ENCODE results near the gene SETBP1. TPM values are rescaled to one million over a fixed set of nuclear protein-coding genes. Genes with fewer than 3 reads are reported as not detected.

Gene SETBP1
- total and polyA plus RNA-seq, 5 donors, result 2.0 to 24.1 (median 16.4) TPM

GRCh38 chr18:44731530-44732237 lies 51.0 kb downstream of the SETBP1 start:
- Histone ChIP-seq H3K4me1 (ENCODE audit: control insufficient read depth, insufficient read depth, low read length) (no peaks in the 10 kb centered on the region), H3K27me3 (ENCODE audit: control insufficient read depth, insufficient read depth) (no peaks in the 10 kb centered on the region), H3K27ac (ENCODE audit: low read length) (no peak overlapping the region), H3K9me3 (ENCODE audit: control insufficient read depth, low read length) (no peaks in the 10 kb centered on the region), H3K4me3 (ENCODE audit: low read length) (no peak overlapping the region)
- no peak for ATAC-seq
- no peak for DNase-seq
- WGBS, result 89% methylated on average over 9 of the region's 9 CpGs
- intact Hi-C loops (cut with DNase I), result no loop called here

- Histone ChIP-seq H3K9me3 (ENCODE audit: control insufficient read depth, low read length) (no peaks in the 10 kb centered on the region), H3K4me1 (ENCODE audit: control insufficient read depth, insufficient read depth, low read length) (peaks cover 2% of the 10 kb centered on the region), H3K27me3 (ENCODE audit: control insufficient read depth, insufficient read depth) (no peaks in the 10 kb centered on the region), H3K4me3 (ENCODE audit: low read length) (no peak overlapping the region), H3K27ac (ENCODE audit: low read length) (no peak overlapping the region)
- intact Hi-C loops (cut with DNase I), result no loop called here
- no peak for ATAC-seq
- no peak for DNase-seq
- WGBS, result 91% methylated on average over 9 of the region's 9 CpGs
Observed at GRCh38 chr18:44732238-44732563, 51.5 kb downstream of the SETBP1 start.

GRCh38 chr18:44732599-44732998 lies 51.9 kb downstream of the SETBP1 start:
- intact Hi-C loops (cut with DNase I), result no loop called here
- H3K27me3 ChIP-seq (ENCODE audit: control insufficient read depth, insufficient read depth), result no peaks in the 10 kb centered on the region
- H3K27ac ChIP-seq (ENCODE audit: low read length), result no peak overlapping the region
- peaks cover 2% of the 10 kb centered on the region for H3K4me1 ChIP-seq (ENCODE audit: control insufficient read depth, insufficient read depth, low read length)
- ATAC-seq, result no peak
- H3K4me3 ChIP-seq (ENCODE audit: low read length), result no peak overlapping the region
- WGBS, result 94% methylated on average over 5 of the region's 5 CpGs
- no peak for DNase-seq
- H3K9me3 ChIP-seq (ENCODE audit: control insufficient read depth, low read length), result no peaks in the 10 kb centered on the region

- ATAC-seq, result peak; percentile 49 to 75
- Histone ChIP-seq H3K4me3 (ENCODE audit: low read length) (no peak overlapping the region), H3K27ac (ENCODE audit: low read length) (no peak overlapping the region)
Observed at GRCh38 chr18:44733069-44733753, 52.5 kb downstream of the SETBP1 start.

GRCh38 chr18:44733754-44734465 lies 53.2 kb downstream of the SETBP1 start:
- H3K9me3 ChIP-seq (ENCODE audit: control insufficient read depth, low read length), result no peaks in the 10 kb centered on the region
- H3K27me3 ChIP-seq (ENCODE audit: control insufficient read depth, insufficient read depth), result no peaks in the 10 kb centered on the region
- 93% methylated on average over 3 of the region's 3 CpGs for WGBS
- peaks cover 2% of the 10 kb centered on the region for H3K4me1 ChIP-seq (ENCODE audit: control insufficient read depth, insufficient read depth, low read length)
- DNase-seq, result no peak
- intact Hi-C loops (cut with DNase I), result no loop called here
- no peak overlapping the region for H3K27ac ChIP-seq (ENCODE audit: low read length)
- no peak for ATAC-seq
- no peak overlapping the region for H3K4me3 ChIP-seq (ENCODE audit: low read length)

More at GRCh38 chr18:44733069-44733753, 52.5 kb downstream of the SETBP1 start:
- no peaks in the 10 kb centered on the region for H3K9me3 ChIP-seq (ENCODE audit: control insufficient read depth, low read length)
- no peaks in the 10 kb centered on the region for H3K27me3 ChIP-seq (ENCODE audit: control insufficient read depth, insufficient read depth)
- 86% methylated on average over 8 of the region's 8 CpGs for WGBS
- peaks cover 2% of the 10 kb centered on the region for H3K4me1 ChIP-seq (ENCODE audit: control insufficient read depth, insufficient read depth, low read length)
- intact Hi-C loops (cut with DNase I), result no loop called here
- DNase-seq, result peak in 1 of 3 donors; percentile 38

- H3K9me3 ChIP-seq (ENCODE audit: control insufficient read depth, low read length), result no peaks in the 10 kb centered on the region
- intact Hi-C loops (cut with DNase I), result no loop called here
- H3K4me3 ChIP-seq (ENCODE audit: low read length), result no peak overlapping the region
- DNase-seq, result no peak
- peaks cover 2% of the 10 kb centered on the region for H3K4me1 ChIP-seq (ENCODE audit: control insufficient read depth, insufficient read depth, low read length)
- no peak for ATAC-seq
- H3K27ac ChIP-seq (ENCODE audit: low read length), result no peak overlapping the region
- H3K27me3 ChIP-seq (ENCODE audit: control insufficient read depth, insufficient read depth), result no peaks in the 10 kb centered on the region
Observed at GRCh38 chr18:44735096-44735495, 54.4 kb downstream of the SETBP1 start.

- Histone ChIP-seq H3K4me1 (ENCODE audit: control insufficient read depth, insufficient read depth, low read length) (peaks cover 2% of the 10 kb centered on the region), H3K9me3 (ENCODE audit: control insufficient read depth, low read length) (no peaks in the 10 kb centered on the region), H3K27ac (ENCODE audit: low read length) (peak overlapping the region; percentile 56), H3K4me3 (ENCODE audit: low read length) (no peak overlapping the region), H3K27me3 (ENCODE audit: control insufficient read depth, insufficient read depth) (no peaks in the 10 kb centered on the region)
- no peak for DNase-seq
- 84% methylated on average over 3 of the region's 3 CpGs for WGBS
- intact Hi-C loops (cut with DNase I), result no loop called here
- ATAC-seq, result no peak
Observed at GRCh38 chr18:44736664-44737380, 56.1 kb downstream of the SETBP1 start.

GRCh38 chr18:44737623-44738022 lies 56.9 kb downstream of the SETBP1 start:
- H3K27ac ChIP-seq (ENCODE audit: low read length), result peak overlapping the region; percentile 25
- no peaks in the 10 kb centered on the region for H3K27me3 ChIP-seq (ENCODE audit: control insufficient read depth, insufficient read depth)
- peak in 2 of 3 donors; percentile 51 to 64 for DNase-seq
- peaks cover 2% of the 10 kb centered on the region for H3K4me1 ChIP-seq (ENCODE audit: control insufficient read depth, insufficient read depth, low read length)
- intact Hi-C loops (cut with DNase I), result no loop called here
- no peak overlapping the region for H3K4me3 ChIP-seq (ENCODE audit: low read length)
- no peaks in the 10 kb centered on the region for H3K9me3 ChIP-seq (ENCODE audit: control insufficient read depth, low read length)
- ATAC-seq, result peak; percentile 55 to 57
- 70% methylated on average over 3 of the region's 3 CpGs for WGBS

- ATAC-seq (no peak), DNase-seq (no peak)
- intact Hi-C loops (cut with DNase I), result loop anchor here in 1 of 4 donors (10.0 kb wide), 1 partner anchor 45 kb away; no protein-coding TSS in a partner anchor
- WGBS, result 93% methylated on average over 5 of the region's 5 CpGs
- no peak overlapping the region for H3K4me3 ChIP-seq (ENCODE audit: low read length)
- H3K9me3 ChIP-seq (ENCODE audit: control insufficient read depth, low read length), result no peaks in the 10 kb centered on the region
- H3K27ac ChIP-seq (ENCODE audit: low read length), result no peak overlapping the region
- no peaks in the 10 kb centered on the region for H3K27me3 ChIP-seq (ENCODE audit: control insufficient read depth, insufficient read depth)
- H3K4me1 ChIP-seq (ENCODE audit: control insufficient read depth, insufficient read depth, low read length), result peaks cover 9% of the 10 kb centered on the region
Observed at GRCh38 chr18:44740000-44740399, 59.3 kb downstream of the SETBP1 start.

GRCh38 chr18:44741085-44741484 lies 60.4 kb downstream of the SETBP1 start:
- intact Hi-C loops (cut with DNase I), result loop anchor here in 1 of 4 donors (10.0 kb wide), 1 partner anchor 46 kb away; no protein-coding TSS in a partner anchor
- WGBS, result 60% methylated on average over 2 of the region's 2 CpGs
- Histone ChIP-seq H3K4me1 (ENCODE audit: control insufficient read depth, insufficient read depth, low read length) (peaks cover 9% of the 10 kb centered on the region), H3K4me3 (ENCODE audit: low read length) (no peak overlapping the region), H3K9me3 (ENCODE audit: control insufficient read depth, low read length) (no peaks in the 10 kb centered on the region), H3K27ac (ENCODE audit: low read length) (no peak overlapping the region), H3K27me3 (ENCODE audit: control insufficient read depth, insufficient read depth) (no peaks in the 10 kb centered on the region)
- DNase-seq, result no peak
- ATAC-seq, result no peak

All from right cardiac atrium (tissue), 5 donors.